DOHH2 (cell line): ENCODE results near the gene NUDT8.

ENCODE experiments used
- H3F3A ChIP-seq: fragments of 200-600 bp; sonication (generic), shearing (Covaris generic); 2 replicates; pipeline ENCODE4 v1.6.0; 2016; ENCODE audit warnings: antibody characterized with exemption, mild to moderate bottlenecking; ENCODE audit not compliant: control insufficient read depth, insufficient read depth
- H3K27ac ChIP-seq: fragments of 200-600 bp; sonication (generic); 2 replicates; pipeline ENCODE4 v1.5.1; 2014; ENCODE audit warnings: low read depth, mild to moderate bottlenecking, low read length, moderate library complexity
- H3K27me3 ChIP-seq: fragments of 200-600 bp; sonication (generic); 2 replicates; pipeline ENCODE4 v1.6.1; 2014; ENCODE audit warnings: mild to moderate bottlenecking, low read length, mixed read lengths; ENCODE audit not compliant: control insufficient read depth
- H3K36me3 ChIP-seq: fragments of 200-600 bp; sonication (generic); 2 replicates; pipeline ENCODE4 v1.6.1; 2014; ENCODE audit warnings: mild to moderate bottlenecking, low read length, moderate library complexity, mixed read lengths; ENCODE audit not compliant: control insufficient read depth
- H3K4me1 ChIP-seq: fragments of 200-600 bp; sonication (generic); 2 replicates; pipeline ENCODE4 v1.6.1; 2014; ENCODE audit warnings: mild to moderate bottlenecking, low read length, mixed read lengths; ENCODE audit not compliant: control insufficient read depth
- H3K4me2 ChIP-seq: fragments of 200-600 bp; sonication (generic); 2 replicates; pipeline ENCODE4 v1.6.0; 2014; ENCODE audit warnings: mild to moderate bottlenecking, low read length, moderate library complexity
- H3K4me3 ChIP-seq: fragments of 200-600 bp; sonication (generic); 2 replicates; pipeline ENCODE4 v1.5.1; 2014; ENCODE audit warnings: mild to moderate bottlenecking, low read length, mixed read lengths
- H3K79me2 ChIP-seq: fragments of 200-600 bp; sonication (generic); 2 replicates; pipeline ENCODE4 v1.6.1; 2014; ENCODE audit warnings: mild to moderate bottlenecking, low read length, mixed read lengths; ENCODE audit not compliant: control insufficient read depth
- H3K9me2 ChIP-seq: fragments of 200-600 bp; sonication (generic); replicated peaks from 2 replicates; pipeline ENCODE4 v1.6.1; 2014; ENCODE audit warnings: mild to moderate bottlenecking, low read length, mixed read lengths; ENCODE audit not compliant: control insufficient read depth
- H3K9me3 ChIP-seq: fragments of 200-600 bp; sonication (generic); 2 replicates; pipeline ENCODE4 v1.6.1; 2014; ENCODE audit warnings: antibody characterized with exemption, low read length, mixed read lengths; ENCODE audit not compliant: control insufficient read depth, insufficient read depth
- H4K20me1 ChIP-seq: fragments of 200-600 bp; sonication (generic); 2 replicates; pipeline ENCODE4 v1.6.0; 2014; ENCODE audit warnings: low read depth, mild to moderate bottlenecking, antibody characterized with exemption, low read length, moderate library complexity; ENCODE audit not compliant: control insufficient read depth, insufficient read depth
- EZH2phosphoT487 ChIP-seq: fragments of 200-600 bp; sonication (generic); IDR thresholded peaks from 2 replicates; pipeline ENCODE4 v1.6.1; 2017; ENCODE audit warnings: borderline replicate concordance, mild to moderate bottlenecking, antibody characterized with exemption, low read length, moderate library complexity, mixed read lengths
- TF ChIP-seq, protein P1 (sequence below): fragments of 200-600 bp; sonication (generic); IDR thresholded peaks from one replicate; pipeline ENCODE4 v1.5.1; 2014; ENCODE audit warnings: antibody characterized with exemption, mild to moderate bottlenecking, low read depth, low read length; ENCODE audit not compliant: poor library complexity, severe bottlenecking

NUDT8 gene

DNA sequence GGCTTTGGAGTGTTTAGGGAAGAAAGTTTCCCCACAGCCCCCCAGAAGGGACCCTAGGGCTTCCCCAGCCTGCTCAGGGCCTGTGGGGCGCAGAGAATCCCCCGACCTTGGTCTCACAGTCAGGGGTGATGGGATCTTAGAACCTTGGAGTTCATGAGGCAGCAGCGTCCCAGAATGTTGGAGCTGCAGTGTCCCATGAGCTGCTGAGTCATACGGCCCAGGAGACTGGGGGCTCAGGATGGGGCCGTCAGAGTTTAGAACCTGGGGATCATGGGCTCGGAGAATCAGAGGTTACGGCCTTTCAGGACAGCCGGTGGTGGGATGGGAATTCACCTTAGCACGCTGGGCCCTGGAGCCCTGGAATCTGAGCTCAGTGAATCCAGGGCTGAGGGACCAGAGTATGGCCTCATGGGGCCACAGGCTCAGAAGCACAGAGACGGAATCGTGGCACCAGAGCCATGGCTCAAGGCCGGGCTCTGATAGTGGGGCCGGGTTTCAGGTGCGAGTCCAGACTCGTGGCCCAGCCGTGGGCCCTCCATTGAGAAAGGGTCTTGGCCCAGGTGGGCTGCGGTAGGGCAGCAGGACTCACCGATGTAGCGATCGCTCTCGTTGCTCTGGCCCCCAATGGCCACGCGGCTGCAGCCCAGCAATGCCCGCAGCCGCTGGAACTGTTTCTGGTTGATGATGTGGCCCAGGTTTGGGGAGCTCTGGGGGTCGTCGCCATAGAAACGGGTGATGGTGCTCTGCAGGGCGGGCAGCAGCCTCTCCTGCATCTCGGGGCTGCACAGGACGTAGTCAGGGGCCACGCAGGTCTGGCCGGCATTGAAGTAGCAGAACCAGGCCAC, 35.2 kb upstream of the NUDT8 start:
- no peaks in the 10 kb centered on the region for H3K36me3 ChIP-seq

GRCh38 chr11:67664213-67664585, 34.5 kb upstream of the NUDT8 start:
- Histone ChIP-seq H3K9me3 (peaks cover 4% of the 10 kb centered on the region; the same call in 1 of the 2 replicates), H3K4me2 (no peak overlapping the region), H3K36me3 (no peaks in the 10 kb centered on the region), H4K20me1 (no peaks in the 10 kb centered on the region), H3K4me3 (no peak overlapping the region), H3F3A (peaks cover 11% of the 10 kb centered on the region), H3K27me3 (no peaks in the 10 kb centered on the region), H3K27ac (no peak overlapping the region), H3K4me1 (peaks cover 49% of the 10 kb centered on the region), H3K9me2 (no peaks in the 10 kb centered on the region), H3K79me2 (no peaks in the 10 kb centered on the region)
- no peak for TF ChIP-seq EZH2phosphoT487
- TF ChIP-seq, protein P1, sequence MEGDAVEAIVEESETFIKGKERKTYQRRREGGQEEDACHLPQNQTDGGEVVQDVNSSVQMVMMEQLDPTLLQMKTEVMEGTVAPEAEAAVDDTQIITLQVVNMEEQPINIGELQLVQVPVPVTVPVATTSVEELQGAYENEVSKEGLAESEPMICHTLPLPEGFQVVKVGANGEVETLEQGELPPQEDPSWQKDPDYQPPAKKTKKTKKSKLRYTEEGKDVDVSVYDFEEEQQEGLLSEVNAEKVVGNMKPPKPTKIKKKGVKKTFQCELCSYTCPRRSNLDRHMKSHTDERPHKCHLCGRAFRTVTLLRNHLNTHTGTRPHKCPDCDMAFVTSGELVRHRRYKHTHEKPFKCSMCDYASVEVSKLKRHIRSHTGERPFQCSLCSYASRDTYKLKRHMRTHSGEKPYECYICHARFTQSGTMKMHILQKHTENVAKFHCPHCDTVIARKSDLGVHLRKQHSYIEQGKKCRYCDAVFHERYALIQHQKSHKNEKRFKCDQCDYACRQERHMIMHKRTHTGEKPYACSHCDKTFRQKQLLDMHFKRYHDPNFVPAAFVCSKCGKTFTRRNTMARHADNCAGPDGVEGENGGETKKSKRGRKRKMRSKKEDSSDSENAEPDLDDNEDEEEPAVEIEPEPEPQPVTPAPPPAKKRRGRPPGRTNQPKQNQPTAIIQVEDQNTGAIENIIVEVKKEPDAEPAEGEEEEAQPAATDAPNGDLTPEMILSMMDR: no peak

More for the DNA sequence above, 35.2 kb upstream of the NUDT8 start:
- no peaks in the 10 kb centered on the region for H4K20me1 ChIP-seq
- H3K4me2 ChIP-seq: no peak overlapping the region
- no peak overlapping the region for H3K4me3 ChIP-seq
- H3K9me2 ChIP-seq: no peaks in the 10 kb centered on the region
- H3K27ac ChIP-seq: no peak overlapping the region
- peaks cover 47% of the 10 kb centered on the region for H3K4me1 ChIP-seq
- no peak for TF ChIP-seq EZH2phosphoT487
- TF ChIP-seq, protein P1: no peak
- peaks cover 10% of the 10 kb centered on the region for H3F3A ChIP-seq
- H3K79me2 ChIP-seq: no peaks in the 10 kb centered on the region
- no peaks in the 10 kb centered on the region for H3K27me3 ChIP-seq
- H3K9me3 ChIP-seq: peaks cover 4% of the 10 kb centered on the region; the same call in 1 of the 2 replicates

DNA sequence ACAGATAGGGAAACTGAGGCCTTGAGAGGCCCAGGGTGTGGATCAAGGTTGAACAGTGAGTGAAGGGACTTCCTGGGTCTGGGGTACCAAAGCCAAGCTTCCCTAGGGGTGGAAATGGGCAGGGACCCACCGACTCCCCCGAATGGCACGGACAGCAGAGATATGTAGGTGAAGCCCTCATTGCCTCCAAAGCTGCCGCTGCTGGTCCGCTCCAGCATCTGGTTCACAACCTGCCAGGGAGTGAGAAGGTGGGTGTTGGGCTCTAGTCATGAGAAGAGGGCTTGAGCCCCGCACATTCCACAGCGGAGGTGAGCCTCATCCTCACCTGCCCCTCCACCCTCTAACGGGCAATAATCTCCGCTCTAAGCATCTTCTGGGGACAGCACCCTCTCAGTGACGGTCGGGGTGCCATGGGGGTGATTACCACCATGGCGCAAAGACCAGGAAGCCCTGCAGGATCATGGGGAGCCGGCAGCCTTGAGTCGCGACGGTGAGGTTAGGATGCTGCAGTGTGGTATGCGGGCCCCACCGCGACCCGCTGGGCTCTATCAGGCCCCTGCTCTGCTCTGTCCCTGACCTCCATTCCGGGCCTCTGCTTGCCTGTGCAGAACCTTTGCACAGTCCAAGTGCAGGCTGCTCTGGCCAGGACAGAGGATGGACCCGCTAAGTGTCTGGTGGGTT, 33.9 kb upstream of the NUDT8 start:
- Histone ChIP-seq H3K4me1 (peaks cover 49% of the 10 kb centered on the region), H3K9me3 (no peaks in the 10 kb centered on the region)
- TF ChIP-seq, protein P1: no peak
- TF ChIP-seq EZH2phosphoT487: no peak

More for the DNA sequence above, 33.9 kb upstream of the NUDT8 start:
- no peak overlapping the region for H3K4me2 ChIP-seq
- H3K27ac ChIP-seq: no peak overlapping the region
- H3F3A ChIP-seq: peaks cover 12% of the 10 kb centered on the region
- no peak overlapping the region for H3K4me3 ChIP-seq
- no peaks in the 10 kb centered on the region for H3K27me3 ChIP-seq
- no peaks in the 10 kb centered on the region for H3K9me2 ChIP-seq
- H3K79me2 ChIP-seq: no peaks in the 10 kb centered on the region
- no peaks in the 10 kb centered on the region for H3K36me3 ChIP-seq
- no peaks in the 10 kb centered on the region for H4K20me1 ChIP-seq
